ENCODE data around the gene ABCA5. TPM values are rescaled to one million over a fixed set of nuclear protein-coding genes. Genes with fewer than 3 reads are reported as not detected.

Gene ABCA5
- total and polyA plus RNA-seq, 9 of the 15 experiments (the other 6 are each of a cell fraction or from before 2014, with no cell fraction given) = 0.74 to 2.3 (median 1.4) TPM

DNA sequence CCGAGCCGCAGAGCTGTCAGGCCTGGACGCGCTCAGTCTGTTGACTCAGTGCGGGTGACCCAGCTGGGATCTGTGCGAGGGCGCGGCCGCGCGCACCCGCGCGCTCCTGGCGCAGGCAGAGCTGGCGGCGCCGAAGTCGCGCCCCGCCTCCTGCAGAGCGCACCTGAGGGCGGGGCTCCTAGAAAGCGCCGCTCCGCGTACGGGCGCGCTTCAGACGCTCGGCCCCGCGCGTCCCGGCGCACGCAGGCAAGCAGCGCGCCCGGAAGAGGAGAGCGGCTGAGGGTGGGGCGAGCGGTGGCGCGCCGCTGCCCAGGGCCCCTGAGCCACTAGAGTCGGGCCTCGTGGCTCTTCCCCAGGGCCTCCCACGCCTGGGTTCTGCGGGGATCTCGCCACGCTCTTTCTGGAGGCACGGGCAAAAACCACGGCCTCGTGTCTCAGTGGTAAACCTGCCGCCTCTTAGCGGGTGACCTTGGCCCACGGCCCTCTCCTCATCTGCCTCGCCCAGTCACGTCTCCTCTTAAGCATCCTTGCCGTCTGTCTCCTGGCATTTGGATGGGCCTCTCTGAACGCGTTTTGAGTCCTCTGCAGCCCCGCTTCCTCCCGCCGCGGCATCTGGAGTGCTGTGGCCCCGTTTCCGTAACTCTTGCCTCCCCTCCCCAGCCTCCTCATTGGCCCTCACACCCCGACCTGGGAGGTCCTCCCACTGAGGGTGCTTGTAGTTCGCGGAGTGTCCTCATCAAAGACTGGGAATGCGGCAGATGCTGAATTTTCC is at the start of gene ABCA5 (continued):
- TF ChIP-seq, protein P1, sequence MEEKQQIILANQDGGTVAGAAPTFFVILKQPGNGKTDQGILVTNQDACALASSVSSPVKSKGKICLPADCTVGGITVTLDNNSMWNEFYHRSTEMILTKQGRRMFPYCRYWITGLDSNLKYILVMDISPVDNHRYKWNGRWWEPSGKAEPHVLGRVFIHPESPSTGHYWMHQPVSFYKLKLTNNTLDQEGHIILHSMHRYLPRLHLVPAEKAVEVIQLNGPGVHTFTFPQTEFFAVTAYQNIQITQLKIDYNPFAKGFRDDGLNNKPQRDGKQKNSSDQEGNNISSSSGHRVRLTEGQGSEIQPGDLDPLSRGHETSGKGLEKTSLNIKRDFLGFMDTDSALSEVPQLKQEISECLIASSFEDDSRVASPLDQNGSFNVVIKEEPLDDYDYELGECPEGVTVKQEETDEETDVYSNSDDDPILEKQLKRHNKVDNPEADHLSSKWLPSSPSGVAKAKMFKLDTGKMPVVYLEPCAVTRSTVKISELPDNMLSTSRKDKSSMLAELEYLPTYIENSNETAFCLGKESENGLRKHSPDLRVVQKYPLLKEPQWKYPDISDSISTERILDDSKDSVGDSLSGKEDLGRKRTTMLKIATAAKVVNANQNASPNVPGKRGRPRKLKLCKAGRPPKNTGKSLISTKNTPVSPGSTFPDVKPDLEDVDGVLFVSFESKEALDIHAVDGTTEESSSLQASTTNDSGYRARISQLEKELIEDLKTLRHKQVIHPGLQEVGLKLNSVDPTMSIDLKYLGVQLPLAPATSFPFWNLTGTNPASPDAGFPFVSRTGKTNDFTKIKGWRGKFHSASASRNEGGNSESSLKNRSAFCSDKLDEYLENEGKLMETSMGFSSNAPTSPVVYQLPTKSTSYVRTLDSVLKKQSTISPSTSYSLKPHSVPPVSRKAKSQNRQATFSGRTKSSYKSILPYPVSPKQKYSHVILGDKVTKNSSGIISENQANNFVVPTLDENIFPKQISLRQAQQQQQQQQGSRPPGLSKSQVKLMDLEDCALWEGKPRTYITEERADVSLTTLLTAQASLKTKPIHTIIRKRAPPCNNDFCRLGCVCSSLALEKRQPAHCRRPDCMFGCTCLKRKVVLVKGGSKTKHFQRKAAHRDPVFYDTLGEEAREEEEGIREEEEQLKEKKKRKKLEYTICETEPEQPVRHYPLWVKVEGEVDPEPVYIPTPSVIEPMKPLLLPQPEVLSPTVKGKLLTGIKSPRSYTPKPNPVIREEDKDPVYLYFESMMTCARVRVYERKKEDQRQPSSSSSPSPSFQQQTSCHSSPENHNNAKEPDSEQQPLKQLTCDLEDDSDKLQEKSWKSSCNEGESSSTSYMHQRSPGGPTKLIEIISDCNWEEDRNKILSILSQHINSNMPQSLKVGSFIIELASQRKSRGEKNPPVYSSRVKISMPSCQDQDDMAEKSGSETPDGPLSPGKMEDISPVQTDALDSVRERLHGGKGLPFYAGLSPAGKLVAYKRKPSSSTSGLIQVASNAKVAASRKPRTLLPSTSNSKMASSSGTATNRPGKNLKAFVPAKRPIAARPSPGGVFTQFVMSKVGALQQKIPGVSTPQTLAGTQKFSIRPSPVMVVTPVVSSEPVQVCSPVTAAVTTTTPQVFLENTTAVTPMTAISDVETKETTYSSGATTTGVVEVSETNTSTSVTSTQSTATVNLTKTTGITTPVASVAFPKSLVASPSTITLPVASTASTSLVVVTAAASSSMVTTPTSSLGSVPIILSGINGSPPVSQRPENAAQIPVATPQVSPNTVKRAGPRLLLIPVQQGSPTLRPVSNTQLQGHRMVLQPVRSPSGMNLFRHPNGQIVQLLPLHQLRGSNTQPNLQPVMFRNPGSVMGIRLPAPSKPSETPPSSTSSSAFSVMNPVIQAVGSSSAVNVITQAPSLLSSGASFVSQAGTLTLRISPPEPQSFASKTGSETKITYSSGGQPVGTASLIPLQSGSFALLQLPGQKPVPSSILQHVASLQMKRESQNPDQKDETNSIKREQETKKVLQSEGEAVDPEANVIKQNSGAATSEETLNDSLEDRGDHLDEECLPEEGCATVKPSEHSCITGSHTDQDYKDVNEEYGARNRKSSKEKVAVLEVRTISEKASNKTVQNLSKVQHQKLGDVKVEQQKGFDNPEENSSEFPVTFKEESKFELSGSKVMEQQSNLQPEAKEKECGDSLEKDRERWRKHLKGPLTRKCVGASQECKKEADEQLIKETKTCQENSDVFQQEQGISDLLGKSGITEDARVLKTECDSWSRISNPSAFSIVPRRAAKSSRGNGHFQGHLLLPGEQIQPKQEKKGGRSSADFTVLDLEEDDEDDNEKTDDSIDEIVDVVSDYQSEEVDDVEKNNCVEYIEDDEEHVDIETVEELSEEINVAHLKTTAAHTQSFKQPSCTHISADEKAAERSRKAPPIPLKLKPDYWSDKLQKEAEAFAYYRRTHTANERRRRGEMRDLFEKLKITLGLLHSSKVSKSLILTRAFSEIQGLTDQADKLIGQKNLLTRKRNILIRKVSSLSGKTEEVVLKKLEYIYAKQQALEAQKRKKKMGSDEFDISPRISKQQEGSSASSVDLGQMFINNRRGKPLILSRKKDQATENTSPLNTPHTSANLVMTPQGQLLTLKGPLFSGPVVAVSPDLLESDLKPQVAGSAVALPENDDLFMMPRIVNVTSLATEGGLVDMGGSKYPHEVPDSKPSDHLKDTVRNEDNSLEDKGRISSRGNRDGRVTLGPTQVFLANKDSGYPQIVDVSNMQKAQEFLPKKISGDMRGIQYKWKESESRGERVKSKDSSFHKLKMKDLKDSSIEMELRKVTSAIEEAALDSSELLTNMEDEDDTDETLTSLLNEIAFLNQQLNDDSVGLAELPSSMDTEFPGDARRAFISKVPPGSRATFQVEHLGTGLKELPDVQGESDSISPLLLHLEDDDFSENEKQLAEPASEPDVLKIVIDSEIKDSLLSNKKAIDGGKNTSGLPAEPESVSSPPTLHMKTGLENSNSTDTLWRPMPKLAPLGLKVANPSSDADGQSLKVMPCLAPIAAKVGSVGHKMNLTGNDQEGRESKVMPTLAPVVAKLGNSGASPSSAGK (IDR thresholded peaks at IDR 0.05) = peak; percentile 75
- peak; percentile 78 for TF ChIP-seq CCNT2 (IDR thresholded peaks at IDR 0.05; ENCODE audit: borderline replicate concordance, extremely low read depth, insufficient read length, low read depth, low read length)
- peak; percentile 65 for TF ChIP-seq GATAD2B (IDR thresholded peaks at IDR 0.05; ENCODE audit: borderline replicate concordance)
- TF ChIP-seq NR2C2 (CRISPR knock-in tag; IDR thresholded peaks at IDR 0.05) = no peak
- peak; percentile 54; the same call in 1 of the 2 replicates for TF ChIP-seq NR2C2 (tag; IDR thresholded peaks at IDR 0.05)
- TF ChIP-seq PHF8 (IDR thresholded peaks at IDR 0.05; ENCODE audit: borderline replicate concordance, low read length) = peak; percentile 74; the same call in 1 of the 2 replicates
- 0 out of 2 replicates have a peak, but pooled peaks have one; percentile 15 for TF ChIP-seq JUND (IDR thresholded peaks at IDR 0.05; ENCODE audit: borderline replicate concordance, low read depth, low read length)
- no peak; the same call in 2 of the 3 replicates for TF ChIP-seq JUND (tag; IDR thresholded peaks at IDR 0.05; ENCODE audit: borderline replicate concordance, low read depth, low read length)
- TF ChIP-seq MEIS2 (IDR thresholded peaks at IDR 0.05; ENCODE audit: partially characterized antibody) = peak; percentile 67
- no peak for TF ChIP-seq BRD4 (IDR thresholded peaks at IDR 0.05)
- no peak for TF ChIP-seq ELF2 (CRISPR knock-in tag; IDR thresholded peaks at IDR 0.05)
- TF ChIP-seq FUS (optimal IDR thresholded peaks at IDR 0.05; ENCODE audit: low read depth, low read length) = peak; percentile 59
- no peak for TF ChIP-seq RAD51 (IDR thresholded peaks at IDR 0.05; ENCODE audit: borderline replicate concordance, low read depth)
- no peak for TF ChIP-seq SIRT6 (IDR thresholded peaks at IDR 0.05; ENCODE audit: low read depth, low read length)
- no peak for TF ChIP-seq ZNF121 (CRISPR knock-in tag; conservative IDR thresholded peaks at IDR 0.05)
- no peak for TF ChIP-seq SMAD3 (CRISPR knock-in tag; conservative IDR thresholded peaks at IDR 0.05)
